GM23338 (cell line): ENCODE results near the gene CDK14. TPM values are rescaled to one million over a fixed set of nuclear protein-coding genes. Genes with fewer than 3 reads are reported as not detected.

Experiments used
- ATAC-seq: fragments of 200-7000 bp; cut with Tn5 transposase; 3 replicates; pipeline ENCODE4 v1.9.1; 2020
- DNase-seq: peaks from one replicate; pipeline ENCODE4 v3.0.0-alpha.2; 2015; ENCODE audit warnings: low spot score
- H2AFZ ChIP-seq: fragments of 200-600 bp; sonication (generic); 2 replicates; pipeline ENCODE4 v1.8.0; 2016; ENCODE audit warnings: antibody characterized with exemption, mild to moderate bottlenecking, moderate library complexity
- H3F3A ChIP-seq: fragments of 200-600 bp; sonication (generic); replicated peaks from 2 replicates; pipeline ENCODE4 v1.8.0; 2017; ENCODE audit warnings: antibody characterized with exemption, mixed run types, low read depth
- H3K27ac ChIP-seq: fragments of 200-600 bp; sonication (generic); 2 replicates; pipeline ENCODE4 v1.6.1; 2016; ENCODE audit warnings: low read depth
- H3K27me3 ChIP-seq: fragments of 200-600 bp; sonication (generic); 2 replicates; pipeline ENCODE4 v1.8.0; 2016; ENCODE audit warnings: mild to moderate bottlenecking, mixed run types, moderate library complexity; ENCODE audit not compliant: insufficient read depth
- H3K36me3 ChIP-seq: fragments of 200-600 bp; sonication (generic); 2 replicates; pipeline ENCODE4 v1.8.0; 2016; ENCODE audit warnings: mild to moderate bottlenecking; ENCODE audit not compliant: insufficient read depth
- H3K4me1 ChIP-seq: fragments of 200-600 bp; sonication (generic); 2 replicates; pipeline ENCODE4 v1.8.0; 2016; ENCODE audit warnings: mild to moderate bottlenecking, moderate library complexity; ENCODE audit not compliant: insufficient read depth
- H3K4me2 ChIP-seq: fragments of 200-600 bp; sonication (generic); 2 replicates; pipeline ENCODE4 v1.7.1; 2017; ENCODE audit warnings: mixed run types
- H3K4me3 ChIP-seq: fragments of 200-600 bp; sonication (generic); 2 replicates; pipeline ENCODE4 v1.6.1; 2016; ENCODE audit warnings: mixed run types
- H3K79me2 ChIP-seq: fragments of 200-600 bp; sonication (generic); replicated peaks from 2 replicates; pipeline ENCODE4 v1.8.0; 2017; ENCODE audit warnings: mild to moderate bottlenecking; ENCODE audit not compliant: insufficient read depth
- H3K9me2 ChIP-seq: fragments of 200-600 bp; sonication (generic); 2 replicates; pipeline ENCODE4 v1.8.0; 2017; ENCODE audit not compliant: insufficient read depth
- H4K20me1 ChIP-seq: fragments of 200-600 bp; sonication (generic); replicated peaks from 2 replicates; pipeline ENCODE4 v1.8.0; 2017; ENCODE audit warnings: mild to moderate bottlenecking; ENCODE audit not compliant: insufficient read depth
- H3K27ac Mint-ChIP-seq: 2 replicates; pipeline ENCODE4 v1.8.0; 2020; ENCODE audit warnings: inconsistent platforms, mild to moderate bottlenecking, moderate library complexity, mixed read lengths
- H3K27me3 Mint-ChIP-seq: 3 replicates; pipeline ENCODE4 v1.8.0; 2022; ENCODE audit warnings: low read depth, mild to moderate bottlenecking, moderate library complexity, mixed read lengths, inconsistent platforms; ENCODE audit not compliant: insufficient read depth, poor library complexity
- H3K36me3 Mint-ChIP-seq: 3 replicates; pipeline ENCODE4 v1.8.0; 2021; ENCODE audit warnings: low read depth, mild to moderate bottlenecking, inconsistent platforms, moderate library complexity, mixed read lengths
- H3K4me1 Mint-ChIP-seq: 3 replicates; pipeline ENCODE4 v1.8.0; 2020; ENCODE audit warnings: mild to moderate bottlenecking, inconsistent platforms, mixed read lengths
- H3K4me3 Mint-ChIP-seq: 3 replicates; pipeline ENCODE4 v1.8.0; 2021; ENCODE audit warnings: moderate library complexity, mild to moderate bottlenecking, inconsistent platforms, mixed read lengths
- H3K9me3 Mint-ChIP-seq: 3 replicates; pipeline ENCODE4 v1.8.0; 2020; ENCODE audit warnings: moderate library complexity, mild to moderate bottlenecking, inconsistent platforms, mixed read lengths
- CREB1 ChIP-seq: fragments of 250-450 bp; sonication (Bioruptor Pico); IDR thresholded peaks from 2 replicates; pipeline ENCODE4 v1.5.0; 2020; ENCODE audit warnings: low read depth, mild to moderate bottlenecking, moderate library complexity
- CTCF ChIP-seq, 2 experiments: fragments of 200-600 bp in 1 of 2; sonication (generic) in 1 of 2; conservative IDR thresholded peaks; 2 replicates each; pipeline versions ENCODE4 v1.5.1 to v1.6.1; 2016 to 2017; ENCODE audit warnings: antibody characterized with exemption in 2 of 2, low read depth in 2 of 2, mild to moderate bottlenecking in 2 of 2, moderate library complexity in 1 of 2
- ETS1 ChIP-seq: IDR thresholded peaks from 2 replicates; pipeline ENCODE4 v1.6.1; 2016; ENCODE audit warnings: antibody characterized with exemption
- EZH2 ChIP-seq: fragments of 200-600 bp; sonication (generic); IDR thresholded peaks from one replicate; pipeline ENCODE4 v1.8.0; 2017; ENCODE audit warnings: antibody characterized with exemption, mild to moderate bottlenecking, low read depth; ENCODE audit not compliant: unreplicated experiment
- EZH2phosphoT487 ChIP-seq: fragments of 200-600 bp; sonication (generic); IDR thresholded peaks from one replicate; pipeline ENCODE4 v1.8.1; 2018; ENCODE audit warnings: antibody characterized with exemption; ENCODE audit not compliant: unreplicated experiment
- JUNB ChIP-seq: IDR thresholded peaks from one replicate; pipeline ENCODE4 v1.6.1; 2016; ENCODE audit warnings: antibody characterized with exemption; ENCODE audit not compliant: unreplicated experiment
- NANOG ChIP-seq: IDR thresholded peaks from 2 replicates; pipeline ENCODE4 v1.6.1; 2016; ENCODE audit warnings: antibody characterized with exemption, borderline replicate concordance
- POLR2AphosphoS5 ChIP-seq: IDR thresholded peaks from 2 replicates; pipeline ENCODE4 v1.6.1; 2016; ENCODE audit warnings: antibody characterized with exemption, low read depth
- REST ChIP-seq: IDR thresholded peaks from one replicate; pipeline ENCODE4 v1.6.1; 2018; ENCODE audit warnings: antibody characterized with exemption; ENCODE audit not compliant: unreplicated experiment
- STAT1 ChIP-seq: IDR thresholded peaks from one replicate; pipeline ENCODE4 v1.6.1; 2016; ENCODE audit warnings: antibody characterized with exemption; ENCODE audit not compliant: unreplicated experiment
- ZNF114 ChIP-seq: fragments of 250-450 bp; sonication (Bioruptor Pico); IDR thresholded peaks from 2 replicates; pipeline ENCODE4 v1.5.0; 2020; ENCODE audit warnings: mild to moderate bottlenecking, moderate library complexity
- ZNF331 ChIP-seq: fragments of 250-450 bp; sonication (Bioruptor Pico); IDR thresholded peaks from 2 replicates; pipeline ENCODE4 v1.5.0; 2020; ENCODE audit warnings: low read depth, mild to moderate bottlenecking, moderate library complexity
- ZNF462 ChIP-seq: fragments of 250-450 bp; sonication (Bioruptor Pico); IDR thresholded peaks from 2 replicates; pipeline ENCODE4 v1.5.0; 2020; ENCODE audit warnings: mild to moderate bottlenecking, moderate library complexity
- polyA plus RNA-seq: library from polyadenylated mRNA; unstranded; fragments of >200 nt; fragmentation: Nextera tagmentation; extraction: Ambion mirVana; gene quantifications from 2 replicates; pipeline ENCODE4 v1.2.1, GENCODE V29; 2016
- total RNA-seq: library from RNA; depleted of rRNA; stranded (reverse); fragments of >200 nt; shearing (Covaris generic); gene quantifications from 2 replicates; pipeline ENCODE4 v1.2.3, GENCODE V29; 2014

Gene CDK14
- total and polyA plus RNA-seq, 2 experiments from 2014 or later, result 11.2 to 24.0 TPM

GRCh38 chr7:91050677-91051076 lies 454.6 kb downstream of the CDK14 start:
- Mint-ChIP-seq H3K27me3 (peaks cover 36% of the 10 kb centered on the region), H3K27ac (no peak overlapping the region), H3K9me3 (no peaks in the 10 kb centered on the region), H3K4me3 (no peak overlapping the region), H3K4me1 (peaks cover 16% of the 10 kb centered on the region; the same call in 2 of the 3 replicates), H3K36me3 (peaks cover 5% of the 10 kb centered on the region; the same call in 1 of the 3 replicates)
- Histone ChIP-seq H3K4me2 (no peak overlapping the region), H3K27ac (no peak overlapping the region), H3K4me1 (no peaks in the 10 kb centered on the region; the same call in 1 of the 2 replicates), H3F3A (no peaks in the 10 kb centered on the region), H2AFZ (no peak overlapping the region), H3K27me3 (peaks cover 52% of the 10 kb centered on the region), H3K4me3 (no peak overlapping the region), H3K79me2 (no peaks in the 10 kb centered on the region), H3K36me3 (no peaks in the 10 kb centered on the region), H3K9me2 (no peaks in the 10 kb centered on the region), H4K20me1 (no peaks in the 10 kb centered on the region)
- ATAC-seq (no peak), DNase-seq (no peak)
- no peak for TF ChIP-seq REST
- TF ChIP-seq EZH2phosphoT487, result no peak
- no peak for TF ChIP-seq EZH2
- TF ChIP-seq ZNF114 (CRISPR knock-in tag), result no peak
- TF ChIP-seq ETS1, result no peak
- TF ChIP-seq CTCF (conservative IDR thresholded peaks at IDR 0.05; ENCODE audit: low read depth in 2 of 2), result no peak
- no peak for TF ChIP-seq NANOG
- TF ChIP-seq POLR2AphosphoS5, result no peak
- TF ChIP-seq JUNB, result no peak
- TF ChIP-seq ZNF462 (CRISPR knock-in tag), result no peak
- no peak for TF ChIP-seq ZNF331 (CRISPR knock-in tag)
- no peak for TF ChIP-seq CREB1 (CRISPR knock-in tag)
- TF ChIP-seq STAT1, result no peak
